Measurements from ENCODE around the gene RFFL. TPM values are rescaled to one million over a fixed set of nuclear protein-coding genes. Genes with fewer than 3 reads are reported as not detected.
"Not testable (repeated sequence)": the region's sequence is repeated elsewhere in the genome, so short reads cannot be mapped to it uniquely, and the experiment has no call there.

Gene RFFL
- total RNA-seq, 1 donor from 2014 or later = 27.6 TPM

DNA sequence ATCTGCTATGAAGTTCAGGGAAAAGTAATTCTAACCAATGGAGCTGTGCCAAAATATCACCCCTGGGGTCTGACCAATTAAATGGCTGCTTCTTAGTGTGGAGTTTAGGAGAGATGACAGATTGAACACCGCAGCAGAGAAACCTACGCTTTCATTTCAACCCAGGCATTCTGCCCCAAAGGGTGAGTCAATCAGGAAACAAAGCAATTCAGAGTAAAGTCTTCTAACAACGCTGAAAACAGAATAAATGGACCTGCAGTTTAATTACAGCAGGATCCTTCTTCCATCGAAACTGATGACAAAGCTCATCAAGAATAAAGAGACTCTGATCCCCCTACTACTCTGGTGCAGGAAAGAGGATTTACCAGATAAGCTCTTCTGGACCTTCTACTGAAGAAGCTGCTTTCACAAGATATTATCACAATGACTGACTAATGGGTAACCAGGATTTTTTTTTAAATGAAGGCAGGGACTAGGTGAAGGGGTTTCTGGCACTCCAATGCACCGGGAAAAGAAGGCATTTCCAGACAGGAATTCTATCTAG, 16.7 kb downstream of the RFFL start:
- intact Hi-C loops (cut with DNase I) = no loop called here
- DNase-seq = no peak
- Histone ChIP-seq H3K4me3 (no peak overlapping the region), H3K27ac (no peak overlapping the region), H3K9me3 (no peaks in the 10 kb centered on the region), H3K36me3 (no peaks in the 10 kb centered on the region), H3K4me1 (peaks cover 35% of the 10 kb centered on the region), H3K27me3 (ENCODE audit: low read depth) (no peaks in the 10 kb centered on the region)
- TF ChIP-seq, protein P1, sequence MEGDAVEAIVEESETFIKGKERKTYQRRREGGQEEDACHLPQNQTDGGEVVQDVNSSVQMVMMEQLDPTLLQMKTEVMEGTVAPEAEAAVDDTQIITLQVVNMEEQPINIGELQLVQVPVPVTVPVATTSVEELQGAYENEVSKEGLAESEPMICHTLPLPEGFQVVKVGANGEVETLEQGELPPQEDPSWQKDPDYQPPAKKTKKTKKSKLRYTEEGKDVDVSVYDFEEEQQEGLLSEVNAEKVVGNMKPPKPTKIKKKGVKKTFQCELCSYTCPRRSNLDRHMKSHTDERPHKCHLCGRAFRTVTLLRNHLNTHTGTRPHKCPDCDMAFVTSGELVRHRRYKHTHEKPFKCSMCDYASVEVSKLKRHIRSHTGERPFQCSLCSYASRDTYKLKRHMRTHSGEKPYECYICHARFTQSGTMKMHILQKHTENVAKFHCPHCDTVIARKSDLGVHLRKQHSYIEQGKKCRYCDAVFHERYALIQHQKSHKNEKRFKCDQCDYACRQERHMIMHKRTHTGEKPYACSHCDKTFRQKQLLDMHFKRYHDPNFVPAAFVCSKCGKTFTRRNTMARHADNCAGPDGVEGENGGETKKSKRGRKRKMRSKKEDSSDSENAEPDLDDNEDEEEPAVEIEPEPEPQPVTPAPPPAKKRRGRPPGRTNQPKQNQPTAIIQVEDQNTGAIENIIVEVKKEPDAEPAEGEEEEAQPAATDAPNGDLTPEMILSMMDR (IDR thresholded peaks at IDR 0.05) = no peak
- ATAC-seq = no peak

DNA sequence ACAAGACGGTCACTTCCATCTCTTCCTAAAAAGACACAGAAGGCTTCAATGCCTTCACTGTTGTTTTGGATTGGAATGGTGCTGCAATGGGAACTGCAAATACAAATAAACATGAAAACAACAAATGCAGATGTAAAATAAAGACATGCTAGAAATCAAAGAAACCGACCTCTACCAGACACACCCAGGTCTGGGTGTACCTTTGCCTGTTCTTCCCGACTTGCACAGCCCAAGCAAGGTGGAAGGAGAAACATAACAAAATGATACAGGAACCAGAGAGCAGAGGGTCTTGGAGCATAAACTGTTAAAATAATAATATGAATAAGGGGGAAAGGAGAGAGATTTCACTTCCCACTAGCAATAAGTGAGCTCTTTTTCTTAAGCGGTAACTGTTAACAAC, 17.3 kb downstream of the RFFL start:
- Histone ChIP-seq H3K27ac (no peak overlapping the region), H3K4me3 (no peak overlapping the region), H3K4me1 (peaks cover 29% of the 10 kb centered on the region), H3K9me3 (no peaks in the 10 kb centered on the region), H3K27me3 (ENCODE audit: low read depth) (no peaks in the 10 kb centered on the region), H3K36me3 (no peaks in the 10 kb centered on the region)
- intact Hi-C loops (cut with DNase I) = no loop called here
- ATAC-seq (no peak), DNase-seq (no peak)
- TF ChIP-seq, protein P1 (IDR thresholded peaks at IDR 0.05) = no peak

DNA sequence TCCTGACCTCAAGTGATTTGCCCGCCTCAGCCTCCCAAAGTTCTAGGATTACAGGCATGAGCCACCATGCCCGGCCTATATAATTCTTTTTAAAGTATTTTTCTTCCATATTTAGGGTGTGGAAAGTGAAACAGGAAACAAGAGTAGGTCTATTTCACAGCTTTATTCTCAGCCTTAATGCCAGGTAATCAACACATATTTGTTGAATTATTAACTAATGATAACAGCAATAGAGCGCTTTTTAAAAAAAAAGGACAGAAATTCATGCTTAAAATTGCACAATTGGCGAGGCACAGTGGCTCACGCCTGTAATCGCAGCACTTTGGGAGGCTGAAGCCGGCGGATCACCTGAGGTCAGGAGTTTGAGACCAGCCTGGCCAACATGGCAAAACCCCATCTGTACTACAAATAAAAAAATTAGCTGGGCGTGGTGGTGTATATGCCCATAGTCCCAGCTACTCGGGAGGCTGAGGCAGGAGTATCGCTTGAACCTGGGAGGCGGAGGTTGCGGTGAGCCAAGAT, 18.0 kb downstream of the RFFL start:
- H3K27ac ChIP-seq; H3K9me3 ChIP-seq; H3K4me3 ChIP-seq; intact Hi-C loops (cut with DNase I); DNase-seq; H3K36me3 ChIP-seq; ATAC-seq; H3K27me3 ChIP-seq (ENCODE audit: low read depth): not testable (repeated sequence)
- peaks cover 22% of the 10 kb centered on the region for H3K4me1 ChIP-seq

GRCh38 chr17:35044181-35044580, 19.3 kb downstream of the RFFL start:
- TF ChIP-seq, protein P1 (IDR thresholded peaks at IDR 0.05) = no peak
- Histone ChIP-seq H3K27me3 (ENCODE audit: low read depth) (no peaks in the 10 kb centered on the region), H3K4me3 (no peak overlapping the region), H3K4me1 (peaks cover 17% of the 10 kb centered on the region), H3K9me3 (no peaks in the 10 kb centered on the region), H3K36me3 (no peaks in the 10 kb centered on the region), H3K27ac (no peak overlapping the region)
- DNase-seq (no peak), ATAC-seq (no peak)
- intact Hi-C loops (cut with DNase I) = no loop called here

- DNase-seq (no peak), ATAC-seq (no peak)
- intact Hi-C loops (cut with DNase I) = no loop called here
- H3K36me3 ChIP-seq = no peaks in the 10 kb centered on the region
- H3K4me3 ChIP-seq = no peak overlapping the region
- H3K9me3 ChIP-seq = no peaks in the 10 kb centered on the region
- H3K4me1 ChIP-seq = peaks cover 13% of the 10 kb centered on the region
- no peaks in the 10 kb centered on the region for H3K27me3 ChIP-seq (ENCODE audit: low read depth)
- no peak overlapping the region for H3K27ac ChIP-seq
- TF ChIP-seq, protein P1 (IDR thresholded peaks at IDR 0.05) = no peak
Measured at GRCh38 chr17:35041390-35041789, 22.1 kb downstream of the RFFL start.

DNA sequence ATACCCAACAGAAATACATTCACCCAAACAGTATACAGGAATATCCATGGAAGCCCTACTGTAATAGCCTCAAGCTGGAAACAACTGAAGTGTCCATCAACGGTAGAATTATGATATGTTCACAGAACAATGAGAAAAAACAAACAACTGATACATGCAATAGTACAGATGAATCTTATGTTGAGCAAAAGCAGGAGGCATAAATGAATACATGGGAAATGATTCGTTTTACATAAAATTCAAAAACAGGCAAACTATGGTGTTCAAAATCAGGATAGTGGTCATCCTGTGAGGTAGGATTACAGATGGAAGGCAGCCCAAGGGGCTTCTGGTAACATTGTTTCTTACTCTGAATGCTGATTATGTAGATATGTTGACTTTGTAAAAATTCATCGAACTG, 25.1 kb downstream of the RFFL start:
- TF ChIP-seq, protein P1 (IDR thresholded peaks at IDR 0.05) = no peak
- intact Hi-C loops (cut with DNase I) = no loop called here
- ATAC-seq (no peak), DNase-seq (no peak)
- Histone ChIP-seq H3K9me3 (no peaks in the 10 kb centered on the region), H3K4me3 (no peak overlapping the region), H3K27ac (no peak overlapping the region), H3K36me3 (no peaks in the 10 kb centered on the region), H3K4me1 (no peaks in the 10 kb centered on the region), H3K27me3 (ENCODE audit: low read depth) (no peaks in the 10 kb centered on the region)

All from lower lobe of right lung (tissue), 2 donors.